Measurements from ENCODE around the gene PRODH2. TPM values are rescaled to one million over a fixed set of nuclear protein-coding genes. Genes with fewer than 3 reads are reported as not detected.
A peak's percentile ranks its signal among the peaks of the same experiment; 100 is the strongest.

PRODH2 gene
- total RNA-seq = 100 to 1,000 TPM in 1 of 2 donors, 10 to 100 TPM in 1; 56.4 to 116 TPM
- polyA plus RNA-seq = 100 to 1,000 TPM; 112 to 156 TPM

GRCh38 chr19:35812220-35813042 lies at the start of gene PRODH2:
TSS of gene PRODH2 (minus strand) at chr19:35812845. CDS start at chr19:35812805, 40 bp downstream.
- TF ChIP-seq HNF4A (conservative IDR thresholded peaks at IDR 0.05) (peak; percentile 88 to 89), ZBTB33 (IDR thresholded peaks at IDR 0.05) (peak; percentile 12), NR2F2 (IDR thresholded peaks at IDR 0.05) (peak; percentile 50), ATF3 (IDR thresholded peaks at IDR 0.05) (no peak), JUND (IDR thresholded peaks at IDR 0.05) (peak in 1 of 2 donors; percentile 63), RXRA (IDR thresholded peaks at IDR 0.05) (peak; percentile 90 to 91), CTCF (IDR thresholded peaks at IDR 0.05; ENCODE audit: low read depth, low read length, missing input control) (no peak), FOXA1 (IDR thresholded peaks at IDR 0.05) (no peak), EGR1 (IDR thresholded peaks at IDR 0.05; ENCODE audit: low read depth in 2 of 2) (no peak), YY1 (IDR thresholded peaks at IDR 0.05) (peak; percentile 49), FOXA2 (IDR thresholded peaks at IDR 0.05) (no peak), TAF1 (conservative IDR thresholded peaks at IDR 0.05) (peak; percentile 95), GABPA (IDR thresholded peaks at IDR 0.05 in 1 of 2, conservative IDR thresholded peaks at IDR 0.05 in 1 of 2) (no peak), REST (IDR thresholded peaks at IDR 0.05) (peak; percentile 81), HNF4G (IDR thresholded peaks at IDR 0.05) (peak; percentile 74), RAD21 (IDR thresholded peaks at IDR 0.05) (peak; percentile 31 to 54), SP1 (IDR thresholded peaks at IDR 0.05) (peak; percentile 92), MAX (IDR thresholded peaks at IDR 0.05) (peak; percentile 38)
- 23% methylated on average over 26 of the region's 26 CpGs for WGBS
- peak within 1 kb of the TSS in 1 of 2 donors; percentile 18 for H3K9ac ChIP-seq (ENCODE audit: low read depth in 1 of 2, low read length in 2 of 2)
- H3K4me3 ChIP-seq (ENCODE audit: low read depth in 1 of 3, low read length in 3 of 3) = peak within 1 kb of the TSS; percentile 52 to 95 (median 66)
- no peaks in the 10 kb centered on the region for H3K9me3 ChIP-seq (ENCODE audit: control insufficient read depth in 4 of 4, low read length in 3 of 4)
- DNase-seq (ENCODE audit: low spot score) = peak; percentile 47
- H3K27ac ChIP-seq (ENCODE audit: low read depth in 1 of 2, low read length in 2 of 2) = peak within 1 kb of the TSS; percentile 75 to 78
- H3K36me3 ChIP-seq (ENCODE audit: control insufficient read depth in 4 of 4, insufficient read depth in 3 of 4, low read depth in 1 of 4, low read length in 3 of 4) = peaks cover 0 to 7% (median 3%) of the 10 kb centered on the region in 4 donors
- peaks cover 0 to 29% (median 22%) of the 10 kb centered on the region in 4 donors for H3K4me1 ChIP-seq (ENCODE audit: control insufficient read depth in 4 of 4, insufficient read depth in 4 of 4, low read length in 3 of 4)
- no peaks in the 10 kb centered on the region for H3K27me3 ChIP-seq (ENCODE audit: control insufficient read depth in 4 of 4, insufficient read depth in 4 of 4, low read length in 3 of 4)
